GM18873 (cell line): ENCODE data around the gene ARHGEF28.
A peak's percentile ranks its signal among the peaks of the same experiment; 100 is the strongest.

ENCODE experiments used
- ATAC-seq: cut with Tn5 transposase; IDR thresholded peaks from one replicate; pipeline ENCODE4 v1.9.1; 2021; ENCODE audit warnings: mild to moderate bottlenecking, moderate library complexity, moderate number of reproducible peaks; ENCODE audit not compliant: unreplicated experiment, low FRiP score

The ARHGEF28 gene

DNA sequence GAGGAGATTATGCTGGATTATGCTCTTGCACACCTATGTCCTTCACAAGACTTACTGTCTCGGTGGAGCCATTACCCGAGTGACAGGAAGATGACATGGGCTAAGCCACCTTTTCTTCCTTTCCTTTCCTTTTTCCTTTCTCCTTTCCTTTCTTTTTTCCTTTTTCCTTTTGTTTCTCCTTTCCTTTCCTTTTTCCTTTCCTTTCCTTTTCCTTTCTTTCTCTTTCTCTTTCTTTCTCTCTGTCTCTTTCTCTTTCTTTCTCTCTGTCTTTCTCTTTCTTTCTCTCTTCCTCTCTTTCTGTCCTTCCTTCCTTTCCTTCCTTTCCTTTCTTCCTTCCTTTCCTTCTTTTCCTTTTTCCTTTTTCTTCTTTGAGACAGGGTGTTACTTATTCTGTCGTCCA, 202.5 kb downstream of the ARHGEF28 start:
- no peak for ATAC-seq

DNA sequence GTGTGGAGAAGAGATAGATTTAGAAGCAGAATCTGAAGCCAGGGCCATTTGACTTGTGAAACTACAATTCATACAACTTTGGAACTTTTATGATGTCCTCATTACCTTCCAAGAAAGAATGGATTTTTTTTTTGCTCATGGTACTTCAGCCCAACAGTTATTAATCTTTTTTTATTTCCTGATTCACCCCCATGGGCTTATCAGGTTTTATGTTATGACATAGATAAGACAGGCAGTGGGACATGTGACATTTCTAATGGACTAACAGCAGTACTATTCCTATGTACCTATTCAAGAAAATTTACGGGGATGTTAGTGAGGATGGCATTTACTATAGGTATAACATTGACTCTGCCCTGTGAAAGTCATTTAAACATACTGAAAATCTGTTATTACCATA, 204.7 kb downstream of the ARHGEF28 start:
- ATAC-seq: no peak

DNA sequence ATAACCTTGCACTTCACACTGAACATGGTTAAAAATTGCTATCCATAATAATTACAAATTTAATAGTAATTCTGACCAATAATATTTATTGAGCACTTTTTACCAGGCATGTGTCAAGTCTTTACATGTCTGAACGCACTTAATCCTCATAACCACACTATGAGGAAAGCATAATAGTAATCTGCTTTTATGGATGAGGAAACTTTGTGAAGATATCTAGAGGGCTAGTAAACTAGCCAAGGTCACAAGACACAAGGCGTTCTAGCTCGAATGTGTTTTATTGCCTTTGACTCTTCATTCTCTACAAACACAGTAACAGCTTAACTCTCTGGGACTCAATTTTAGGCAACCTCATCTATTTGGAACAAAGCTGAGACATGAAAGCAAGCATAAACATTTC, 205.1 kb downstream of the ARHGEF28 start:
- no peak for ATAC-seq

DNA sequence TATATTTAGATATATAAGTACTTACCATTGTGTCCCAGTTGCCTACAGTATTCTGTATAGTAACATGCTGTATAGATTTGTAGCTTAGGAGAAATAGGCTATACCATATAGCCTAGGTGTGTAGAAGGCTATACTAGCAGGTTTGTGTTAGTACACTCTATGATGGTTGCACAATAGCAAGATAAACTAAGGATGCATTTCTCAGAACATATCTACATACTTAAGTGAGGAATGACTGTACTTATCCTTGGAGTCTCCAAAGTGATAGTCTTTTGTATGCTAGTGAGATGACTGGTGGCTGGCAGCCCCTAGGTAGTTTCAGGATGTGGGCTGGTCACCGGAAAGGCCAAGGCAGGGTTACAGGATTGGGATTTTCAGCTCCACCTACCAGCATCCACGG, 208.7 kb downstream of the ARHGEF28 start:
- ATAC-seq: no peak

DNA sequence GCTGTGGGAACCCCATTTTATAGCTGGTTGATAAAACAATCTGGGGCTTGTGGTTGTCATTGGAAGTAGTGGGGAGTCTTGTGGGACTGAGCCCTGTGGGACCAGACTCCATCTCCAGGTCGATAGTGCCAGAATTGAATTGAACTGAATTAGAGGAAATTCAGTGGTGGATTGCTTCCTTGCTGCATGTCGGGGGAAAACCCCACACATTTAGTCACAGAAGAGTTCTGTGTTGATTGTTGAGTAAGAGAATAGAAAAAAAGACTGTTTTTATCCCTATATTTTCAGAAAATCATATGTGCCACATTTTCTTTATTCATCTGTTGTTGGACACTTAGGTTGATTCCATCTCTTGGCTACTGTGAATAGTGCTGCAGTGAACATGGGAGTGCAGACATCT, 209.7 kb downstream of the ARHGEF28 start:
- no peak for ATAC-seq

DNA sequence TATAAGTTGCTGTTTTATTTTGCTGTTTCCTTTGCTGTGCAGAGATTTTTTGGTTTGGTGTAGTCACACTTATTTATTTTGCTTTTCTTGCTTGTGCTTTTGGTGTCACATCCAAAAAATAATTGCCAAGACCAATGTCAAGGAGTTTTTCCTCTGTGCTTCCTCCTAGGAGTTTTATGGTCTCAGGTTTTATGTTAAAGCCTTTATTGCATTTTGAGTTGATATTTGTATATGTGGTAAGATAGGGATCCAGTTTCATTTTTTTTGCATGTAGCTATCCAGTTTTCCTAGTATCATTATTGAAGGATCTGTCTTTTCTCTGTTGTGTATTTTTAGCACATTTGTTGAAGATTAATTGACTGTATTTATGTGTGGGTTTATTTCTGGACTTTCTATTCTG, 210.6 kb downstream of the ARHGEF28 start:
- no peak for ATAC-seq

DNA sequence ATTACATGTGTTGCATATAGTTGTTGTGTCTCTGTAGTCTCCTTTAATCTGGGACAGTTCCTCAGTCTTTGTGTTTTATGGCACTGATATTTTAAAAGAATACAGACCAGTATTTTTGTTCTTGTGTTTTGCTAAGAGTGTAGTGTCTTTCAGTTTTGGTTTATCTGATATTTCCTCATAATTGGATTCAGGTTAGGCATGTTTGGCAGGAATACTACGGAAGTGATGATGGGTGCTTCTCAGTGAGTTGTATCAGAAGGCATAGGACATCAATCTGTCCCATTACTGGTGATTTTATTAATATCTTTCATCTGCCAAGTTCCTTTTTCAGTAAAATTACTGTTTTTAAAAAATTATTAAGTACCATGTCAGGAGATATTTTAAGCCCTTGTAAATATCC, 212.9 kb downstream of the ARHGEF28 start:
- no peak for ATAC-seq

DNA sequence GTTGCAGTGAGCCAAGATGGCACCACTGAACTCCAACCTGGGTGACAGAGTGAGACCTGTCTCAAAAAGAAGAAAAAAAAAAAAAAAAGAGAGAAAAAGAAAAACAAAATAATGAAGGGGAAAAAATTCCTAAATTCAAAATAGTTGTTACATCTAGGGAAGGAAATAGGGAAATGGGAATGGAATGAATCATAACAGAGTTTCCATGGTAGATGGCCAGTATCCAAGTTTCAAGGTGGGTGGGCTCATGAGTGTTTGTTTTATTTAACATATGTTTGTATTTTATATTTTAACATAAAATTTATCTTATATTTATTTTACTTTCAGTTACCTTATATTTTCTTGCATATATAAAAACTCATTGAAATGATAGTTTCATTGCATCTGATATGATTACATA, 215.6 kb downstream of the ARHGEF28 start:
- no peak for ATAC-seq

DNA sequence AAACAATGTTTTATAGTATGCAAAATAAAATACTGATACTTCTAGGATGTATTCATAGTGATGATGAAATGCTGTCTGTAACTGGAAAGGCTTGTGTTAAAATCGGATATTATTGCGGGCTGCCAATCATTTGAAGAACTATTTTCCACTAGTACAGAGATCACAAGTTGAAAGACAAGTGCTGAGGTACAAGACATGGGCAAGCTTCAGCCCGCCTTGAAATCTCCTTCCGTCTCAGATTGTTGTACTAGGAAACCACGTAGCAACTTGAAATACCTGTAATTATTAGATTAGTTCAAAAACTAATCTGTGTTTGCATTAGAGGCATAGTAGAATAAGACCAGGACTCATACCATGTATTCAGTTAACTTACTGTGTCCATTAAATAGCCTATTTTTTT, 218.2 kb downstream of the ARHGEF28 start:
- ATAC-seq: no peak

DNA sequence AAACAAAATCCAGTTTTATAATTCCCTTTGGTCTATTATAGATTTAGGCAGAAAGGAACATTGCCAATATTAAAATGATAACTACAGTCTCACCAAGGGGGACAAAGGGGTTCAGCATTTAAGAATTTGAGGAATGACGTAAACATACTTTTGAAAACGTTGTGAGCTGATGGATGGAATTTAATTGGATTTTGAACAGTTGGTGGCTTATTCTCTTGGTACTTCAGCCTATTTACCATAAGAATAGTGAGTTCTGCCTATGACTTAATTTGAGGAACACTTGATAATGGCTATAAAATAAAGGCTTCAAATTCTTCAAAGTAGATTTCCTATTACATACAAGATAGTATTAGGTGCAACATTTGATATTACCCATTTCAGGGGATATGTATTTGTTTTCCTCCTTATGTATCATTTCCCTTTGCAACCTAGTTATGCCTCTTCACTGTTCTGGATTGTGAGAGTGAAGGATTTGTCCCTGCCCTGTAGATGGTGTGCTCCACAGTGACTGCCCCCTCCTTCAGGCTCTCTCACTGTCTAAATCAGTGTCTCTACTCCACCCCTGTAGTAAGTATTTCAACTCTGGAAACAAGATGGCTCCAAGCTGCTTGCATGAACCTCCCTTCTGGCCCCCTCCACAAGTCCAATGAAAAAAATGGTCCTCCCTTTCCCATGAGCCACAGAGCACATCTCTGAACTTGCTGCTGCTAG, 225.6 kb downstream of the ARHGEF28 start:
- no peak for ATAC-seq

DNA sequence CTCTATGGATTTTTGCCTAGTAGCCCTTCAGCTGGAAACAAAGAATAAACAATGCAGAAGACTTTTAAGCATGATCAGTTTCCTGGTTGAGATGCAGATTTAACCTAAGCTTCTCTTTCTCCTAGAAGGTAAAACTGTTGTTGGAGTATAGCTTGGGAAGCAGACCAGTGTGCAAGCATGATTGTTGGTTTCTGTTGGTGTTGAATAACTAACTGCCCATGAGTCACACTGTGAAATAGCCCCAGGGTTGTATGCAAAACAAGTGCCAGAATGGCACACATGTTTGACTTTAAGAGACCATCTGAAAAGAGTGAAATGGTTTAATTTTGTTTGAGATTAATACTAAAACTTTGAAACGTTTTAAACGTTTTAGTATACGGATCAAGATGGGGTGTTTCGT, 227.1 kb downstream of the ARHGEF28 start:
- ATAC-seq: peak; percentile 52

DNA sequence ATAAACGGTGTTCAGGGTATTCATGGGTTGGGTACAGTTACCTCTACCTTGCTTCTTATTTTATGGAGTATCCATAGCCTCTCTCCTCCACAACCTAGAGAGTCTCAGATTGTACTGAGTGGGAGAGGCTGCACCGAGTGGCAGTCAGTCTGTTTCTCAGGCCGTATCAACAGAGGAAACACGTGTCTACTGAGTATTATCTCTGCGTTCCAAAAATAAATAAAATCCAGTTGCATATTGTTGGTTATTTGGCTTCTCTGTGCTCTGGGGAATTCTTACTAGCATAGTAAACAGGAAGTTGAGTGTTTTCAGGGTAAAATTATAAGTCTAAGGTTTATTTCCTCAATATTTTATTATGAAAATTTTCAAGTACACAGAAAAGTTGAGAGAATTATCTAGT, 231.0 kb downstream of the ARHGEF28 start:
- no peak for ATAC-seq

DNA sequence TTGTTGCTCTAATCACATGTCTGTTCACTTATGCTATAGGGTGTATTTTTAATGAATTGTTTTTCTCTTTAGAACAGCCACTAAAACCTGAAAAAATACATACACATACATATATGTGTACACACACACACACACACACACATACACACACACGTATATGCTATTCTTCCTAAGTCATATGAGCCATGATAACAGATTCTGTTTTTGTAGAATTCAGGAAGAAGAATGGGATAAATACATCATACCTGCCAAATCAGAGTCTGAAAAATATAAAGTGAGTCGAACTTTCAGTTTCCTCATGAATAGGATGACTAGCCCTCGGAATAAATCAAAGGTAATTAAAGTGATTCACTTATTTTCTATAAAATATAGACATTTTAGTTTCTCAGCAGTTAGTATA, 231.4 kb downstream of the ARHGEF28 start:
- no peak for ATAC-seq

DNA sequence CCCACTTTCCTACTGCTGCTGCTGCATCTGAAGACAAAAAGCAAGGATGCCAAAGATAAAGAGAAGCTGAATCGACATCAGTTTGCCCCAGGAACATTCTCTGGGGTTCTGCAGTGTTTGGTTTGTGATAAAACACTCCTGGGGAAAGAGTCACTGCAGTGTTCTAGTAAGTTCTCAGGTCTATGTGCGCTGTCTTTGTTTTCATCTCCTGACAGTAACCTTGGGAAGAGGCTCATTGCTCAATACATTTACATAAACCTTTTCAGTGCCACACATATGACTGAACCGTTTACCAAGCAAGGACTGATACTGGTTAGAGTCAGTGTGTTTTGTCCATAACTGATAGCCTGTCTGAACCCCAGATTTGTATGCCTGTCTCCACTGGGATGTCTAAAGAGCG, 232.1 kb downstream of the ARHGEF28 start:
- ATAC-seq: no peak

DNA sequence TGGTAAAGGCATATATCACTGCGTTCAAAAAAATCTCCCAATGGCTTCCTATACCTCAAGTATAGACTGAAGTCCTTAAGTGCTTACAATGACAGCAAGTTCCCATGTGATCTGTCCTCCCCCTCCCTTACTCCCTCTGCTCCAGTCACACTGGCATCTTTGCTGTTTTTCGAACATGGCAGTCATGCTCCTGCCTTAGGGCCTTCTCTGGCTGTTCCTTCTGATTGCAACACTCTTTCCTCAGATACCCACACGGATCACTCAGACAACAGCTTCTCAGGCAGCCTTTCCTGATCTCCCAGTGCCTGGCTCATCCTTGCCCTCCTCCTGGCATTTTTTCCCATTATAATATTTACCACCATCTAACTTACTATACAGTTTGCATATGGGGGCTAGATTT, 232.8 kb downstream of the ARHGEF28 start:
- no peak for ATAC-seq

DNA sequence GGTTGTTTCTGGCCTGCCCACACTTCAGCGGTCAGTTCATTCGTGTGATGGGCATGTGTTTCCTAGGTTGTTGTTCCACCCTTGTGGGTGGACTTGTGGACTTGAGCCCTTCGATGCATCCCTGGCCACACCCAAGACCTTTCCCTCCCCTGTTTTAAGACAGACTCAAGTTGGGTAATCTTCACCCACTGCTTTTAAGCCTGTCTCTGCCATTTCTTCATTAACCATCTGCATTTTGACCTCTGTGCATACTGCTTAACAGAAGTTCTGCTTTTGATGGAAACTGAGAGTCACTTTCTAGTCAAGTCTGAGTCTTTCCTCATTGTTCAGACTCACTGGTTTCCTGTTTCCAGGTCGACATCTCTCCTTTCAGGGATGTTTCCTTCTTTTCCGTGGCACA, 233.7 kb downstream of the ARHGEF28 start:
- ATAC-seq: no peak

DNA sequence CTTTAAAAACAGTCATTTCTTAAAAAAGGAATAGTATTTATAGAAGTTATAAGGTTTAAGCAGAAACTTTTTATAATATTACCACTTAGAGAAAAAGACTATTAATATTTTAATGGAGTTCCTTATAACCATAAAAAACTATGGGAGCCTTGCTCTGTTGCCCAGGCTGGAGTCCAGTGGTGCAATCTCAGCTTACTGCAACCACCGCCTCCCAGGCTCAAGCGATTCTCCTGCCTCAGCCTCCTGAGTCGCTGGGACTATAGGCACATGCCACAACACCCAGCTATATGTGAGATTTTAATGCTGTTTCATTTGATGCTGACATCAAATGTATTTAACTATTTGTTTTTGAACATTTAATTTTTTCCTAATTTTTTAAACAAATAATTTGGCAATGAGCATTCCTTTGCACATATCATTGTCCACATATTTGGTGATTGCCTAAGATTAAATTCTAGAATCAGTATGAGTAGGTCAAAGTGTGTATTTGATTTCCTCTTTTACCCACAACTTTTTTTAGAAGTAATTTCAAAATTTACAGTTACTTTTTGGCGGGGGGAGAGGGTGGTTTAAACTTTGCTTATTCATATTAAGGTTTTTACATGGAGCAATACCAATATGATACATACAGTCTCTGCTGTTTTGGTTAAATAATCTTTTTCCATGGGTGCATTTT, 235.5 kb downstream of the ARHGEF28 start:
- ATAC-seq: no peak

DNA sequence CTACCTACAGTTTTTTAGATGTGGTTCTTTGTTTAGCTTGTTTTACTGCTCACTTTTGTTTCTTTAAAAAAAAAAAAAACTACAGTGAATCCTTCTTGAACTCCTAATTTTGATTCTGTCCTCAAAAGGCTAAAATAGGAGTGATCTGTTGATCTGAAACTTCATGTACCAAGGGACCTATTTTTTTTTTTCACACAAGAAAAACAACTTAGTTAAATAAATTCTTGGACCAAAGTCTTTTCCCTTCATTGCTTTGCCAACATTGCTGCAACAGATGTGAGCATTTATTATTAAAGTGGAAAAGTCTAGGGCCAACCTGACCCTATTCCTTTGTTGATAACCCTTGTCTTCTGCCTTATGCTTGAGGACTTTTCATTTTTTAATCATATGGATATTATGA, 236.8 kb downstream of the ARHGEF28 start:
- ATAC-seq: no peak

DNA sequence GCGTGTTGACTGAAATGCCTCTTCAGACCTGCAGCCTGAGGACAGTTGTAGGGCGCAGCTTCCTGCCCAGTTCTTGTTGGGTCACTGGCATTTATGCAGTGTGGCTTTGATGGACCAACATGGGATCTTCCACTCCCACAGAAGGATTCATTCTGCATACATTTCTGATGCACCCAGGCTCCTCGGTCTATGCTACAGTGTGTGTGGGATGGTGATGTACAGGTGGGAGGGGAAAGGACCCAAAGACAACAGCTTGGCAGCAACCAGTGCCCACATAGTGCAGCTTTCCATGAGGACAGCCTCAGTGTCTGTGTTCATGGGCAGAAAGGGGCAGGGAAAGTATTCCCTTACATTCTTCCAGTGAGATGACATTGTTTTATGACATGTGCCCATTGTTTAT, 237.9 kb downstream of the ARHGEF28 start:
- no peak for ATAC-seq

DNA sequence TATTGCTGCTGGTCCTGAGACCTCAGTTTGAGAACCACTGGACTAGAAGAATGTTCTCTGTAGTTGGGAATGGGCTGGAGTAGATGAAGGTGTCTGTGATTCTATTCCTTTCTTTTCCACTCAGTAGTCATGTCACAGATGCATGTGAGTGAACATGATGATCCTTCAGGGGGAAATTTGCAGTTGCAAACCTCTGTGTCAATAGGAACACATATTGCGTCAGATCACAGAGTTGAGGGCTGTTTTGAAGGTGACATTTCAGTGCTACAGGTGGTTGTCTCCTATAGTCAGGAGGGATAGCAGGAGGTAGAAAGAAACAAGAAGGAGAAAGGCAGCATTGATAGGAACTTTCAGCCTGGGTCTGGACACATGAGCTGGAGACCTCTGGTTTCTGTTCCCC, 239.3 kb downstream of the ARHGEF28 start:
- ATAC-seq: no peak

DNA sequence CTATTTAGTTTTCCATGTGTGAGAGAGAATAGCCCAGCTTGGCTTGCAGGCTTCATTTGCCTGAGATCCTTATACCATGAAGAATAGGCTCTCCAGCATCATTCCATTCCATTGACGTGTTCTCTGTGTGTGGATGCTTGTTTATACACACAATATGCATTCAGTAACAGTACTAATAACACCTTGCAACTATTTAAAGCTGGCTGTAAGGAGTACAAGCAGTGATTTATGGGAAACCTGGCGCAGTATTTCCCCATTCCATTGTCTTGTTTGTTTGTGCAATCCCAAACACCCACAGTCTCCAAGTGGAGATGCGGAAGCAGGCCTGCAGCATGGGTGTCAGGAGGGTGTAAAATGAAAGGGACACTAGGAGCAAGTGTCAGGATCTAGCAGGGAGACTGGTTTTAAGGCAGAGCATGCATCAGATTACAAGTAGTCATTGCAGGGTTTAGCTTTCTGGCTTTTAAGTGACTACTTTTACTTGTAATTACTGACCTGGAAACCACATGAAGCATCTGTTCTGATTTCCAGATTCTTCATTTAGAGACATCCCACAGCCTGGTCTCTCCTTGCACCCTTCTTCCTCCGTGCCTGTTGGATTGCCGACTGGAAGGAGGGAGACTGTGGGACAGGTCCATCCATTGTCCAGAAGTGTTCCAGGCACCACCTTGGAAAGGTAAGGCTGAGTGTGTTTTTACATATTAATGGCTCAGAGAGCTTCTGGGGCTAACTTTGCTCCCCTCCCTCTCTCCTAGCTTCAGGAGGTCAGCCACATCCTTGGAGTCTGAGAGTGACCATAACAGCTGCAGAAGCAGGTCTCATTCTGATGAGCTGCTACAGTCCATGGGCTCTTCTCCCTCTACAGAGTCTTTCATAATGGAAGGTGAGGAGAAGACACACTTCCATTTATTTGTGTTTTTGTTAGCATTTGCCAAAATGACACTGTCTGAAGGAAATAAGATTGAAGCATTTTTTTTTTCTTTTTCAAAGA, 241.6 kb downstream of the ARHGEF28 start:
- ATAC-seq: no peak
